Measurements from ENCODE around the gene TRPV2.

Gene TRPV2

GRCh38 chr17:16459271-16459670, 43.9 kb downstream of the TRPV2 start:
- no peak for DNase-seq (ENCODE audit: low read depth)

- peak; percentile 51 for DNase-seq (ENCODE audit: low read depth)
Observed at GRCh38 chr17:16459855-16460550, 44.6 kb downstream of the TRPV2 start.

DNA sequence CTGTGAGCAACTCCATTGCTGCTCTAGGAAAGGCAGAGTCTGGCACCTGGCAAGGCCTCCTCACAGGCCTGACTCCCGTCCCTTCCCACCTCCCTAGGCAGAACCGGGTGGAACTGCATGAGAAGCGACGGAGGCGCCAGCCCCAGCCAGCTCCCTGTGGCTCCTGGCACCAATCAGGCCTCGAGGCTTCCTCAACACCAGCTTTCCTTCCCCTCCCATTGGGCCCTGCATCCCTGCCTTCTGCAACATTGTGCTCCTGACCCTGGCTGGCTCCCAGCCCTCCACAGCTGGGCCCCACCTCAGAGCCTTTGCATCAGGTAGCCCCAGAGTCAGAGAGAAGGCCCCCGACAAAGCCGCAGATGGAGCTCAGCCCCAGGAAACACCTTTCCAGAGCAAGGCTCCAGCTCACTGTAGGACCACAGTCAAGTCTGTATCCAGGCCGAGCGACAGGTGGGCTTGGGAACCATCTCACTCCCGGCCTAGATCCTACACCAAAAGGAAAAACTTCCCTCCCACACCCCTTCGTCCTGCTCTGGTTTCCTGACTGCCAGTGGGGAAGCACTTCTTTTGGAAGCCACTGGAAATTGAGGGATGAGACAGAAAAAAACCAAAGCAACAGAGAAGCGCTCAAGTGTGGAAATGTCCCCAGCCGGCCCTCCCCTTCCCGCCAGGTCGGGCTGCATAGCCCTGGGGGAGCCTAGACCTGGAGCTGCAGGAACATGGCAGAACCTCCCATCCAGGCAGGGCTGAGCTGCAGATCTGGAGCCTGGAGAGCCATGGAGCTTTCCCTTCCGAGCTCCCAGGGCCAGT, 45.6 kb downstream of the TRPV2 start:
- no peak for DNase-seq (ENCODE audit: low read depth)

GRCh38 chr17:16461606-16461866, 46.2 kb downstream of the TRPV2 start:
- no peak for DNase-seq (ENCODE audit: low read depth)

DNA sequence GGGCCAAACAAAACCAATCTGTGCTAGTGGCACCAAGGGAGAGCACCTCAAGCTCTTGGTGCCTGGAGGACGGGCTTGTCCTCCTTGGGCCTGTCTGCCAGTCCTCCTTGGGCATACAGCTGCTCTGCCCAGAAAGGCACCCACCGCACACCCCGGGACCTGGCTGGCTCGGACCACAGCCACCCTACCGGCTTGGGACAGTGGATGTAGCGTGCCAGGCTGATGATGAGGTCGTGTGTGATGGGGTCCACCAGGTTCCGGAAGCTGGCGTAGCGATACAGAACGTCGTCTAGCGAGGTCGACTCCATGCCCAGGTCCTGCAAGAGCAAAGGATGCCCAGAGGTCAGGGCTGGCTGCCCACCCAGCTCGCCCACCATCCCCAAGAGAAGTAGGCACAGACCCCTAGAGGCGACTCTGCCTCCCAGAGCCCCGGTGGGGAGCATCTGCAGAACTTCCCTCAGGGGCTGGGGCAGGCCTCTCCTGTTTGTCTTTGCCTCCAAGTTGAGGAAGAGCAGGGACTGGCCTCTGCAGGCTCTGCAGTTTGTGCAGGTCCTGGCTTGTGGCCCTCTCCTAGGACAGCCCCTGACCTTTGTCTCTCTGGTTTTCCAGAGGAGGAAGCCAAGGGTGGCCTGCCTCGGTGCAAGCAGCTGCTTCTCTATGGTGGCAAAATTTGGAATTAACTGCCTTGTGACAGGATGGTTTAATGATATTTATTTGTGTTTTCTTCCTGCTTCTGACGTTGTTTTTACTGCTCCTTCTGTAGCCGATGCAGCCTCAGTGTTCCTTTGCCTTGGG, 46.9 kb downstream of the TRPV2 start:
- DNase-seq (ENCODE audit: low read depth) = no peak

- DNase-seq (ENCODE audit: low read depth) = peak; percentile 88
Observed at GRCh38 chr17:16463358-16464302, 48.3 kb downstream of the TRPV2 start.

GRCh38 chr17:16464303-16465051, 49.1 kb downstream of the TRPV2 start:
- DNase-seq (ENCODE audit: low read depth) = no peak

DNA sequence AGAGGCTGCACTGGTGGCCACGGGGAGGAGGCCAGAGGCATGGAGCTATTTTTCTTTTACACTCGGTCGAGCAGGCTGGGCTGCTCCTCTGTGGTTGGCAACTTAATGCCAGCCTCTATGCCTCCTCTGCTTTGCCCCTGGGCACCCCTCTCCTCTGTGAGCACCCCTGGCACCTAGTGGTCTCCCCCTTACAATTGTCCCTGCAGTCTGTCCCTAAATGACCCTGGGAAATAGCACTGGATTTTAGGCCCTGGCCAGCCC, 49.6 kb downstream of the TRPV2 start:
- no peak for DNase-seq (ENCODE audit: low read depth)

- DNase-seq (ENCODE audit: low read depth) = no peak
Observed at GRCh38 chr17:16465861-16466338, 50.5 kb downstream of the TRPV2 start.

- no peak for DNase-seq (ENCODE audit: low read depth)
Observed at GRCh38 chr17:16466407-16466806, 51.0 kb downstream of the TRPV2 start.

GRCh38 chr17:16467044-16467443, 51.7 kb downstream of the TRPV2 start:
- DNase-seq (ENCODE audit: low read depth) = no peak

- DNase-seq (ENCODE audit: low read depth) = peak; percentile 27
Observed at GRCh38 chr17:16467886-16468285, 52.5 kb downstream of the TRPV2 start.

- no peak for DNase-seq (ENCODE audit: low read depth)
Observed at GRCh38 chr17:16468428-16468992, 53.1 kb downstream of the TRPV2 start.

DNA sequence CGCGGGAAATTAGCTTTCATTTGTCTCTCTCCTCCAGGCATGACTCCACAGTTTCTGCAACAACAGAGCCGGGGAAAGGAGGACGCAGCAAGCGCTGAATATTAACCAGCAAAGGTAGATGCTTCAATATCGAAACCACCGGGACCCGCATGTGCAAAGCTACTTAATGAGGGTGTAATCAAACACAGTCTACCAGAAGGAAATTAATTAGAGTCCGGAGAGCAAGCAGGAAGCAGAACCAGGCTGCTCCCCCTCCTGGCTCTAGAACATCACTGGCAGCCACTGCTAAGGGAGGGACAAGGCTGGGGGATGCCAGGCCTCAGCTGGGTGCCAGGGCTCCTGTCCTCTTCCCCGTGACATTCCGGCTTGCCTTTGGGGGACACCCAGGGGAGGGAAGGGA, 54.9 kb downstream of the TRPV2 start:
- DNase-seq (ENCODE audit: low read depth) = no peak

- DNase-seq (ENCODE audit: low read depth) = no peak
Observed at GRCh38 chr17:16471295-16471694, 55.9 kb downstream of the TRPV2 start.

- no peak for DNase-seq (ENCODE audit: low read depth)
Observed at GRCh38 chr17:16472539-16472938, 57.2 kb downstream of the TRPV2 start.

DNA sequence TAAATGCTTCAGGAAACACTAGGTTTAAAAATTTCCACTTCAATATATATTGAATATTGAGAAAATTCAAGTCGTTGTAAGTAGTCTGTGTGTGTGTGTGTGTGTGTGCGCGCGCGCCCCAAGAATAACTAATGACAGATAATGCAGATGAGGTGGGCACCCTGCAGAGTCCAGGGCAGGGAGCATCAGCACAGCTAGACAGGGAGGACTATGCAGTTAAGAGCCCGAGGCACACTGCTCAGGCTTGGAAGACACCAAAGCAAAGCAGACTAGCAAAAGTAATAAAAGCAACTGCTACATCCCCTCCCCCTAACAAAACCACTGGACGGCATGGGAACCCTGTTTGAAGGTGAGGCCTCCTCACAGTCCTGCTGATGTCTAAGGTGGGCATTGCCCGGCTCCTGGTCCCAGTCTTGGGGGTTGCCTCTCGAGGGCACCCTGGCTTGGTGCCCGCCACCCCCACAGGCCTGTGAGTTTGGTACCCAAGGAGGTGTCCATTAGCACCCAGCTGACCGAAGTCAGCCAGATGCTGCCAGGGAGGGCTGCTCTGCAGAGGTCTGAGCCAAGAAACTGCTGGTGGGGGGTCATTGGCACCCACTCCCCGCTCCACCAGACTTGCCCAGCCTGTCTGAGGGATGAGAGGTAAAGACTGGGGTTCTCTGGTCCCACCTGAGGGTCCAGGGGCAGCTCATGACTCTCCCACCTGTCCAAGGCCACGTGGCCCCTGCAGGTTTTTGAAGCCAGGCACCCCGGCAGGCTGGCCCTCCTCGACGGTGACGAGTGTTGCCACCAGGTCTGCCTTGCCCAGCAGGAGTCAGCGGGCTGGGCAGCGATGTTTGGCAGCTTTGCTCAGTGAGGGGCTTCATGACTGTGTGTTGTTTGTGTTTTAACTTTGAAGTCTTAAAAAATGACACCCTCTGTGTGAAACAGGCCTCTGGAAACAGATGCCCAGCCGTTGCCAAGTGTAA, 58.0 kb downstream of the TRPV2 start:
- DNase-seq (ENCODE audit: low read depth) = no peak

DNA sequence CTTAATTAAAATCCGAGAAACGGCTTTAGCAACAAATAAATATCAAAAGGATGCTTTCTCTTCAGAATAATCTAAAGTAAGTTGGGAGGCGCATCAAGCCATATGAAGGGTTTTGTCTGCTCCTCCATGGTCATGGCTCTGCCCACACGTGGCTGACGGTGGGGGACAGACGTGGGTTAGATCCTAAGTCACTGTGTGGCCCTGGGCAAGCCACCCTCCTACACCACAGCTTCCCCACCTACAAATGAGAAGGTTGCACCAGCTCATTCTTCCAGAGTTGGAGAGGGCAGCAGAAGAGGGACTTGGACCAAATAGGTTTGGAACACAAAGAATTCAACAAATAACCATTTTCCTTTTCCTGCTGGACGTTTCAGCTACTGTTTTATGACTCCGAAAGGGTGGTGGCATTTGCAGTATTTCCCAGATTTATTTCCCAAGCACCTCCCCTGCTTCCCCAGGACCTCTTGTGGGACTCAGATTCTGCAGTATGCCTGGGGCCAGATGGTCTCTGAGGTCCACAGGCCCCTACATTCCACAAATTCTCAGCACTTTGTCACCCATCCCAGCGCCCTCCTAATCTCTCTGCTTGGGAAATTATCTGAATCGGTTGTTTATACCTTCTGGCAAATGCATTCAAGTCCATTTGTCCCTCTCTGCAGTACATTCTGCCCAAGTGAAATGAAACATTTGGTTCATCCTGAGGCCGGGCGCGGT, 58.8 kb downstream of the TRPV2 start:
- peak; percentile 89 for DNase-seq (ENCODE audit: low read depth)

- no peak for DNase-seq (ENCODE audit: low read depth)
Observed at GRCh38 chr17:16475179-16475704, 59.9 kb downstream of the TRPV2 start.

All from EH (cell line).